ENCODE results near the gene ZC3H12D. TPM values are rescaled to one million over a fixed set of nuclear protein-coding genes. Genes with fewer than 3 reads are reported as not detected.
"Not testable (repeated sequence)": the region's sequence is repeated elsewhere in the genome, so short reads cannot be mapped to it uniquely, and the experiment has no call there.

The ZC3H12D gene
- total RNA-seq, 1 donor from 2014 or later: 0.25 TPM

GRCh38 chr6:149500096-149500495 lies 15.3 kb upstream of the ZC3H12D start:
- no peak for TF ChIP-seq CTCF (IDR thresholded peaks at IDR 0.05)
- Mint-ChIP-seq H3K9me3 (ENCODE audit: low read depth) (no peaks in the 10 kb centered on the region), H3K36me3 (ENCODE audit: low read depth) (peaks cover 5% of the 10 kb centered on the region), H3K27ac (ENCODE audit: unreplicated experiment) (no peak overlapping the region), H3K27me3 (ENCODE audit: low read depth) (no peaks in the 10 kb centered on the region), H3K4me1 (ENCODE audit: low read depth) (peaks cover 27% of the 10 kb centered on the region), H3K4me3 (ENCODE audit: unreplicated experiment) (no peak overlapping the region)
- no peak for DNase-seq (ENCODE audit: low spot score)

GRCh38 chr6:149499066-149499465 lies 14.3 kb upstream of the ZC3H12D start:
- no peak for TF ChIP-seq CTCF (IDR thresholded peaks at IDR 0.05)
- H3K27ac Mint-ChIP-seq (ENCODE audit: unreplicated experiment): peak overlapping the region; percentile 88

GRCh38 chr6:149497365-149497764 lies 12.6 kb upstream of the ZC3H12D start:
- no peak for DNase-seq (ENCODE audit: low spot score)
- TF ChIP-seq CTCF (IDR thresholded peaks at IDR 0.05): no peak
- peaks cover 2% of the 10 kb centered on the region for H3K36me3 Mint-ChIP-seq (ENCODE audit: low read depth)
- H3K9me3 Mint-ChIP-seq (ENCODE audit: low read depth): no peaks in the 10 kb centered on the region
- no peaks in the 10 kb centered on the region for H3K27me3 Mint-ChIP-seq (ENCODE audit: low read depth)
- no peak overlapping the region for H3K27ac Mint-ChIP-seq (ENCODE audit: unreplicated experiment)
- peaks cover 27% of the 10 kb centered on the region for H3K4me1 Mint-ChIP-seq (ENCODE audit: low read depth)
- no peak overlapping the region for H3K4me3 Mint-ChIP-seq (ENCODE audit: unreplicated experiment)

More at GRCh38 chr6:149499066-149499465, 14.3 kb upstream of the ZC3H12D start:
- no peak for DNase-seq (ENCODE audit: low spot score)
- Mint-ChIP-seq H3K4me1 (ENCODE audit: low read depth) (peaks cover 27% of the 10 kb centered on the region), H3K4me3 (ENCODE audit: unreplicated experiment) (no peak overlapping the region), H3K9me3 (ENCODE audit: low read depth) (no peaks in the 10 kb centered on the region), H3K27me3 (ENCODE audit: low read depth) (no peaks in the 10 kb centered on the region), H3K36me3 (ENCODE audit: low read depth) (peaks cover 3% of the 10 kb centered on the region)

- DNase-seq (ENCODE audit: low spot score); H3K27me3 Mint-ChIP-seq (ENCODE audit: low read depth); H3K4me3 Mint-ChIP-seq (ENCODE audit: unreplicated experiment); H3K36me3 Mint-ChIP-seq (ENCODE audit: low read depth); H3K27ac Mint-ChIP-seq (ENCODE audit: unreplicated experiment); H3K9me3 Mint-ChIP-seq (ENCODE audit: low read depth): not testable (repeated sequence)
- H3K4me1 Mint-ChIP-seq (ENCODE audit: low read depth): peaks cover 27% of the 10 kb centered on the region
Measured at GRCh38 chr6:149496597-149496996, 11.8 kb upstream of the ZC3H12D start.

GRCh38 chr6:149495349-149496016 lies 10.7 kb upstream of the ZC3H12D start:
- H3K27me3 Mint-ChIP-seq (ENCODE audit: low read depth); H3K9me3 Mint-ChIP-seq (ENCODE audit: low read depth); H3K27ac Mint-ChIP-seq (ENCODE audit: unreplicated experiment); DNase-seq (ENCODE audit: low spot score); H3K36me3 Mint-ChIP-seq (ENCODE audit: low read depth); H3K4me3 Mint-ChIP-seq (ENCODE audit: unreplicated experiment): not testable (repeated sequence)
- H3K4me1 Mint-ChIP-seq (ENCODE audit: low read depth): peaks cover 27% of the 10 kb centered on the region

- H3K27ac Mint-ChIP-seq (ENCODE audit: unreplicated experiment); H3K27me3 Mint-ChIP-seq (ENCODE audit: low read depth); DNase-seq (ENCODE audit: low spot score); H3K36me3 Mint-ChIP-seq (ENCODE audit: low read depth); H3K9me3 Mint-ChIP-seq (ENCODE audit: low read depth); H3K4me3 Mint-ChIP-seq (ENCODE audit: unreplicated experiment): not testable (repeated sequence)
- H3K4me1 Mint-ChIP-seq (ENCODE audit: low read depth): peaks cover 25% of the 10 kb centered on the region
Measured at GRCh38 chr6:149494810-149495209, 10.0 kb upstream of the ZC3H12D start.

- Mint-ChIP-seq H3K27me3 (ENCODE audit: low read depth) (no peaks in the 10 kb centered on the region), H3K4me3 (ENCODE audit: unreplicated experiment) (no peak overlapping the region), H3K27ac (ENCODE audit: unreplicated experiment) (no peak overlapping the region), H3K36me3 (ENCODE audit: low read depth) (peaks cover 2% of the 10 kb centered on the region), H3K4me1 (ENCODE audit: low read depth) (peaks cover 18% of the 10 kb centered on the region), H3K9me3 (ENCODE audit: low read depth) (no peaks in the 10 kb centered on the region)
- TF ChIP-seq CTCF (IDR thresholded peaks at IDR 0.05): no peak
- DNase-seq (ENCODE audit: low spot score): no peak
Measured at GRCh38 chr6:149493761-149494320, 9.0 kb upstream of the ZC3H12D start.

All from chondrocyte (in vitro differentiated cells).